Pons (tissue), 1 donor: ENCODE measurements around the gene YKT6.
"Not testable (repeated sequence)": the region's sequence is repeated elsewhere in the genome, so short reads cannot be mapped to it uniquely, and the experiment has no call there.

Source experiments
- DNase-seq: peaks from one replicate; pipeline ENCODE4 v3.0.0-alpha.2; 2016; ENCODE audit warnings: low spot score

YKT6 gene

DNA sequence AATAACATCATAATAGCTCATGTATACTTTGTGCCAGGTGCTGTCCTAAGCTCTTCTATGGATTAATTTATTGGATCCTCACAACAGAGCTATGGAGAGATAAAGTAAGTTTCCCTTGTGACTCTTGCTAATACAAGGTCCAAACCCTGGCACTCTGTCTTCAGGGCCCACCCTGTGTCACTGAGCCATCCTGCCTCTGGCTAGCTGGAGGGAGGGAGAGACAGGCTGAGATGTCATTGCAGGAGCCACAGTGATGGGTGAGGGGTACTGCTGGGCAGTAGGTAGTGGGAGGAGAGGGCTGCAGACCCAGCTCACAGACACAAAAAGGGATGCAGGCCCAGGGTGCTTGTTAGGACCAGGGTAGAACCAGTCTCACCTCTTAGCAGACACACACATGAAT lies 28.4 kb upstream of the YKT6 start:
- DNase-seq = no peak

DNA sequence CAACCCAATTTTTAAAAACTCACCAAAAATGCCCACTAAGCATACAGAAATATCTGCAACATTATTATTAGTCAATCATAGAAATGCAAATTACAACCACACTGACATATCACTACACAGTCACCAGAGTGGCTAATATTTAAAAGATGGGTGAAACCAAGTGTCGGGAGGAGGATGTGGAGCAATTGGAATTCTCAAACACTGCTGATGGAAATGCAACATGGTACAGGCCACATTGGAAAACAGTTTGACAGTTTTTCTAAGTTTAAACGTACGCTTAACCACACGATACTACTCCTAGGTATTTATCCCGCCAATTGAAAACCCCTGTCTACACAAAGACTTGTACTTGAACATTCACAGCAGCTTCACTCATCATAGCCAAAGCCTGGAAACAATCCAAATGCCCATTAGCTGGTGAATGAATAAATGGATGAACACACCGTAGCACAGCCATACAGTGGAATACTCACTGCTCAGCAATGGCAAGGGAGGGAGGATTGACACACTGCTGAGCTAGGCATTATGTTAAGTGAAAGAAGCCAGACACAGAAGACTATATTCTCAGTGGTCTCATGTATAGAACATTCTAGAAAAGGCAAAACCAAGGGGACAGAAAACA lies 27.9 kb upstream of the YKT6 start:
- DNase-seq = no peak

DNA sequence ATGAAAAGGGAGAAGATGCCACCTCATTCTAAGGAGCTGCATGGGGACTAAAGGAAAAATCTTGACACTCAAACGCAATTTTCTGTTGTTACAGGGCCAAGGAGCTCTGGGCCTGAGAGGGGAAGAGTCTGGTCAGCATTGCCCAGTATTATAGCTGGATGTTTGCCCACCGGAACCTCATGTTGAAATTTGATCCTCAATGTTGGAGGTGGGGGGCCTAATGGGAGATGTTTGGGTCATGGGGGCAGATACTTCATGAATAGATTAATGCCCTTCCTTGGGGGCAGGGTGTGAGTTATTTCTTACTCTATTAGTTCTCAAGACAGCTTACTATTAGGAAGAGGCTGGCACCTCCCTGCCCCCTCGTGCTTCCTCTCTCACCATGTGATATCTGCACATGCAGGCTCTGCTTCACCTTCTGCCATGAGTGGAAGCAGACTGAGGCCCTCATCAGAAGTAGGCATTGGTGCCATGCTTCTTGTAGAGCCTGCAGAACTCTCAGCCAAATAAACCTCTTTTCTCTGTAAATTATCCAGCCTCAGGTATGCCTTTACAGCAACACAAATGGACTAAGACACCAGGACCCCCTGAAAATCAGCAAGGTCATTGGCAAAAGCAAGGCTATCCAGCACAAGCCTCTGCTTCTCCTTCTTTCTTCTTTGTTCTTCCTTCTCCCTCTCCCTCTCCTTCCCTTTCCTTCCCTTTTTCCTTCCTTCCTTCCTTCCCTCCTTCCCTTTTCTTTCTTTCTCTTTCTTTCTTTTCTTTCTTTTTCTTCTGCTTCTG lies 26.7 kb upstream of the YKT6 start:
- DNase-seq = no peak

DNA sequence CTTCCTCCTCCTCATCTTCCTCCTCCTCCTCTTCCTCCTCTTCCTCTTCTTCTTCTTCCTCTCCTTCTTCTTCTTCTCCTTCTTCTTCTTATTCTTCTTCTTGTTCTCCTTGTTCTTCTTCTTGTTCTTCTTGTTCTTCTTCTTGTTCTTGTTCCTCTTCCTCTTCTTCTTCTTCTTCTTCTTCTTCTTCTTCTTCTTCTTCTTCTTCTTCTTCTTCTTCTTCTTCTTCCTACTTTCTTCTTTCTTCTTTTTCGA lies 26.2 kb upstream of the YKT6 start:
- not testable (repeated sequence) for DNase-seq

DNA sequence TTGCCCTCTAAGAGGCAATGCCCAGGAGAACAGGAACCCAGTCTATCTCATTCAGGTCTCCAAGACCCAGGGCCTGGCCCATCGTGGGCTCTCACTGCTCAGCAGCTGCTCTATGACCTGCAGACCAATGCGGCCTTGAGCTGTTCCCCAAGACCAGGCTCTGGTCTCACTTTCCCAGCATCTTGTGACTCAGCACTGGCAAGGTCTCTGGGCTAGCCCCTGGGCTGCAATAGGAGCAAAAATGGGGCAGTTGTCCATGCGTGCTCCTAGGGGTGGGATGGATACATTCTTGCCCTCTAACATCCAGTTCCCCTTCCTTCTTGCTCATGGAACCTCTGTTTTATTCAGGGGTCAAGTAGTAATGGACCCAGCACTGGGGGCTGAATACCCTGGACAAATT lies 25.0 kb upstream of the YKT6 start:
- no peak for DNase-seq

DNA sequence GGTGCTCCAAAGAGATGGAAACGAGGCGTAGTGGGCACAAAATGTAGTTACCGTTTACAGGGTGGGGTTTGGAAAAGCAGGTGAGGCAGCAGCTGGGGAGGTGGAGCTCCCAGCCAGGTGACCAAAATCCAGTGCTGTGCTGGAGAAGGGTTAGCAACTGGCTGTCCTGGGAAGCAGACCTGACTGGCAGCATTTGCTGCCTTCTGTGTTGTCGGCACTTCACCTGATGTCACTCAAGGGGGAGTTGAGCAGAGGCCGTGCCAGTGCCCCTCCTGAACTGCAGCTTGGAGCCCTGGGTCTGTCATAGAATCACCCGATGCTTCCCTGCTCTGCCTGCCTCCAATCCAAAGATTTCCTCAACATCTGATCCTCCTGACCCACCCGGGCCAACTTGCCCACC lies 24.3 kb upstream of the YKT6 start:
- no peak for DNase-seq

DNA sequence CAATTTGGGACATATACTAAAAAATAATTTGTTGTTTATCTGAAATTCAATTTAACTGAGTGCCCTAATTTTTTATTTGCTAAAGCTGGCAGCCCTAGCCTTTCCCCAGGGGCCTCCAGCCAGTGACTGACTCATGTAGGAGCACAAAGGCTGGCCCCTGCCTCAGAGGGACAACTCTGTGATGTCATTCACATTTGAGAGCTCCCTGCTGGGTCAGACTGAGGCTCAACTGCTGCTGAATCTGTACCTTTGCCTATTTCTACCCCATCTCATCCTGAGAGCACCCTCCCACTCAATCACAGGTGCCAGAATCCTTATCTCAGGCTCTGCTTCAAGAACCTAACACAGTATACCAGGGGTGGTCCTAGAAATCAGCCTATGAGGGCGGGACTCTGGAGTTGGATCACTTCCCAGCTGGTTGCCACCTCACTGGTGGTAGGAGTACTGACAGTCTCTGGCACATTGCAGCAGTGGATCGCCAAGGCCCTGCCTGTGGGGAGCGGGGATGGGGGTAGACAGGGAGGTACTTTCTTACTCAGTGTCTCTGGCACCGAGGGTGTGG lies 23.1 kb upstream of the YKT6 start:
- peak; percentile 16 for DNase-seq

DNA sequence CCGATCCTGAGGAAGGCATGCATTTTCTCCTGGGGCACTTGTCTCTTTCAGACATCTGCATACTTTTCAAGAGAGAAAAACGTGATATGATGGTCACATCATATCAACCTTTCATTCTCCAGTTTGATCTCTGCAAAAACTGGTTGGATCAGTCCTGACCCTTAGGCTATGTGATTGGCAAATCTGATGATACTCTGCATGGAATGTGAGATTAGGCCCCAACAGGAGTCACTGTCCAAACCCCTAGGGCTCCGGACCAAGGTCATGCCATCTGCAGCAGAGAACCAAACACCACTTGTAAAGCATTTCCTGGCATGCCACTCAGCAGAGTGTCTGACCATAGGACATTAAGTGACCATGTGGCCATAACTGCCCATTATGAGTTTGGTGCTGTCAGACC lies 20.1 kb upstream of the YKT6 start:
- no peak for DNase-seq

DNA sequence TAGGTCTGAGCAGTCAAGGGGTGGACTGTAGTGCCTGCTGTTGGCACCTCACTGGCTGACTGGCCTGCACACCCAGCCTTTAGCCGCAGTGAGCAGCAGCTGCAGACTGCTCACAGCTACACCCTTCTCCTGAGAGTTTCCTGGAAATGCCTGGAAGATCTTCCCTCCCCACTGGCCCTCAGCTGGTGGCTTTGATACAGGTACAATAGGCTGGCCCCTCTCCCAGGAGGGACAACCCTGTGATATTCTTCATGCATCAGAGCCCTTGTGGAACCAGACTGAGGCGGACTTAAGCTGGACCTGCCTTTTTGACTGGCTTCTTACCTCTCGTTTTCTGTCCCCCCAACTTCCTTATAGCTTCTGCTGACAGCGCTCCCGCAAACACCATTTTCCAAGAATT lies 18.0 kb upstream of the YKT6 start:
- no peak for DNase-seq

DNA sequence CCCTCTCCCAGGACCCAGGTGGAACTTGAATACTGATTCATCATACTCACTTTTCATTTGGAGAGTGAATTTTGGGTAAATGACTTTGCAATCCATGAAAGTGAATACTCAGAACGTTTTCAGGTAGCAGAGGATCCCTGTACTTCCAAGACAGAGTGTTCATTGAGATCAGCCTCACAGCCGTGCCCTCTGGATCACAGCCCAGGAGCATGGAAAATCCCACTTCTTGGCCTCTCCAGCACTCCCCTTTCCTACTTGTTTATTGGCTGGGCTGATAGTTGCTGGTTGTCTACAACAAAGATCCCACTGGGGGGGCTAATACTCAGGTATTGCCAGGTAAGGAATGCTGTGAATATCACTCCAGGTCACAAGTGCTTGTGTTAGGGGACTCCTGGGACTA lies 17.4 kb upstream of the YKT6 start:
- DNase-seq = peak; percentile 26

DNA sequence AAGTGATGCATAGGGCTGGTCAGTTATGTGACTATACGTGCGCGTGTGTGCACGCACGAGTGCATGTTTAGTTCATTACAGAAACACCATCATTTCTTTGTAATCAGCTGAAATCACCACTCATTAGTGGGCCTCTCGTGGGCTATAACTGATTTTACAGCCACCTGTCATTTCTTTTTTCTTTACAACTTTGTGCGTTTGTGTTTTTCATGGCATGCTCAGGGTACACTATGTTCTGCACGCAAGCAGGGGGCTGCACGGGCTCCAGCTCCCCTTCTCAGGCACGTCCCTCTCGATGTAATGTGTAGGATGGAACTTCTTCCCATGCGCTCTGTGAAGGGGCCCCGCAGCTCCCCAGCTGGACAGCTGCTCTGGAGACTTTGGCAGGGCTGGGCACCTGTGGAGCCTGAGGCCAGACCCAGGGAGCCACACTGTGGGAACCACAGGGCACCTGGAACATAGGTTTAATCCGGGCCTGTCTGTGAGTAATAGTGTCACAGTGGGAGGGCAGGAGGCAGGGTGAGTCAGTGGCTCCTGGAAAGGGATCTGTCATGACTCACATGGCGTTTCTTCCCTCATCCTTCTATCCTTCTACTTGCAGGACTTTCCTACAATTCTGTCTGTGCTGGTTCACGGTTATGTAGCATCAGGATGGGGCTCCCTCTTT lies 16.4 kb upstream of the YKT6 start:
- DNase-seq = no peak

DNA sequence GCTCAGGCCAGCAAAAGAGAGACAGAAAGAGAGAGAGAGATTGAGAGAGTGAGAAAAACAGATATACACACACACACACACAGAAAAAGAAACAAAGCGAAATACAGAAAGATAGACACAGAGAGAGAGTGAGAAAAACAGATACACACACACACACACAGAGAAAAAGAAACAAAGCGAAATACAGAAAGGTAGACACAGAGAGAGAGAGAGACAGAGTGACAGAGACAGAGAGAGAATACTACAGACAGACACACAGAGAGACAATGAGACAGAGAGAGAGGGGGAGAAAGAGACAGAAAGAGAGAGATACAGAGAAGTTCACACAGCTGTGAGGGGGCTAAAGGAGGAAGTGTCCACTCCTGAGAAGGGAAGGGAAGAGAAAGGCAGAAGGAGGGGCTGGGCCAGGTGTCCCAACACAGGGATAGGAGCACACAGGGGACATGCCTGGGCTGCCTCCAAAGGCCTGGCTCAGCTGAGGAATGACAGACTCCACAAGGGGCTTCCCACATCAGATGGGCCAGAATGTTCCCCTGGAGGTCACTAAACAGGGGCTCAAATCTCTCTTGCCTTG lies 15.8 kb upstream of the YKT6 start:
- DNase-seq = no peak

DNA sequence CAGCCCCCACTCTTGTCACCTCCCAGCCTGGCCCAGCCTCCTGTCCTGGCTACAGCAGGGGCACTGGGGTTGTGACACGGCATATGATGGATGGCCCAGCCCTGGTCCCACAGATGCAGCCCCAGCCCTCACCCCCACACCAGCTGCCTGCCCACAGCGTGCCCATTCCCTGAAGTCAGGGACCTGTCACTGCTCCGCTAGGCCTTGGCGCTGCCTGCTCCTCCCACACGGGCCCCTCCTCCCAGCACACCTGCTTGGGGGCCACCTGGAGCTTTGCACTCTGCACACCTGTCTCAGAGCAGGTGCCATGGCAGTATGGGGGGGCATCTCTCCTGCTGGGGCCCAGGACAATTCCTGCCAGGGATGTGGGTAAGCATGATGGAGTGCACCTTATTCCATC lies 15.0 kb upstream of the YKT6 start:
- DNase-seq = no peak

DNA sequence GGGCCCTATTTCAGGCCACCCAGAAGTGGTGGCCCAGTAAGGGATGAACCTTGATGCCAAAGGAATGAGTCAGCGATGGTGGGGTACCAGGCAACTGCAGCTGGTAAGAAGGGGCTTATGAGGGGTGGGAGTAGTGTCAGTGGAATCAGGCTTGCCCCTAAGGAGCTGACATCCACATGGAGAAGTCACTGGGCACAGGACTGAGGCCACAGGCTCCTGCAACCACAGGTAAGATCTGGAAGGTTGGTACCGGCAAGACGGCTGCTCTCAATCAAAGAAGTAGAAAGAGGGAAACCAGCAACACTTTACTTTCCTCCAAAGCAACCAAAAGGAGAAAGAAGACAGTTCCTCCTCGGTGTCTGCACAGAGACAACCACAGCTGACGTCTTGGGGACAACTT lies 14.0 kb upstream of the YKT6 start:
- DNase-seq = no peak

DNA sequence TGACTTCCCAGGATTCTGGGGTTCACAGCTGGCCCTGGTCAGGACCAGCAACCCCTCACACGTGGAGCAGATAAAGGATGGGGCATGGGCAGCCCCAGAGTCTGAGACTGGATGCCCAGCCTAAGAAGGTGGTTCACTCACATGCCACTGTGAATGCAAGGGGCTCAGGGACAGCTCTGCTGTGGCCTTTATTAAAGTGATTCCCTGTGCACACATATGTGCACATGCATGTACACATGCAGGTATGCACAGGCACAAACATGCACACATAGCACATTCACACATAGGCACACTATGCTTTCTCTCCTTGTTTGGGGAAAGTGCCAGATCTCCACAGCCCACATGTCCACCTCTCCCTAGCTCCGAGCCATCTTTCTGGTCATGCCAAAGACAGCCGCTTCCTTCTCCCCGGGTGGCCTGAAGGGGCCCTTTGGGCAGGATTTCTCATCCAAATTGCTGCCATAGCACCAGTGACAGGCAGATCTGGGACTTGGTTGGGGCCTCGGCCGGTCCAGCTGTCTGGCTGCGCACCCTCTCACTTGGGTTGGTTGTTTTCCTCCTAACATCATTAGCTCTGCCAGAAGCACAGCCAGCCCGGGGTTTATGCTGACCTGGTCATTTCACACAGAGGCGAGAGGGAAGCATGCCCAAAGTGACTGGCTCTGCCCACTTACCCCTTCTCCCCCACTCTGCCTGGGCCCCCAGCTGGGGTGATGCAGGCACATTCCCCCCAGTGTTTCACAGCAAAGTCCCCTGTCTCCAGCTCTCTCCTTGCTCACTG lies 13.0 kb upstream of the YKT6 start:
- DNase-seq = no peak

DNA sequence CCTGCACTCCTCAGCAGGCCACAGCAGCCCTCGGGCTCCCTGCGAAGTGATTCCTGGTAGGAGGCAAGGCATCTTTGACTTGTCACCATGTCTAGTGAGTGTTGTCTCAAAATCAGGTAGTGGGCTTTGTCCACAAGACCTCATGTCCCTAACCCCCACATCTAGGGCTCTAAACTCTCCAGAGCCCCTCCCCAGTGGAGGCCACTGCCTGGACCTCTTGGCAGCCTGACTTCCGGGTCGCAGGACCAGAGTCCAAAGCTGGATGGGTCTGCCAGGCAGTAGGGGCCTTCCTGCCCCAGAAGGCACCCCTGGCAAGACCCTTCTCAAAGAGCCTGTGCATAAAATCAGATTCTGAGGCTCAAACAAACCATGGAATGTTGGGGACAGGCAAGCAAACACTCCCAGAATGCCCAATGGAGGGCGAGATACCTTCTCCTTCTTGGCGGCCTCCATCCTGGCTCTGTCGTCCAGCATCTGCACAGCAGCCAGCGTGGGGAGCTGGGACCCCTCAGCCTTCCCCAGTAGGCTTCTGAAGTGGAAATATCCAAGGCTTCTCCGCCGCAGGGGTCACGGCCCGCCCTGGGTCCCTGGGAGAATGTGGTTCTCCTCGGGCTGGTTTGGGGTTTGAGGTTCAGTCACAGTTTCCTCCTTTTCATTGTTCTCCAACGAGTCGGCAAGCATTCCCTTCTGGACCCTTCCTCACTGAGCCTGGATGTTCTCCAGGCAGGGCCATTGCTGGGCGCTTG lies 12.1 kb upstream of the YKT6 start:
- DNase-seq = no peak

DNA sequence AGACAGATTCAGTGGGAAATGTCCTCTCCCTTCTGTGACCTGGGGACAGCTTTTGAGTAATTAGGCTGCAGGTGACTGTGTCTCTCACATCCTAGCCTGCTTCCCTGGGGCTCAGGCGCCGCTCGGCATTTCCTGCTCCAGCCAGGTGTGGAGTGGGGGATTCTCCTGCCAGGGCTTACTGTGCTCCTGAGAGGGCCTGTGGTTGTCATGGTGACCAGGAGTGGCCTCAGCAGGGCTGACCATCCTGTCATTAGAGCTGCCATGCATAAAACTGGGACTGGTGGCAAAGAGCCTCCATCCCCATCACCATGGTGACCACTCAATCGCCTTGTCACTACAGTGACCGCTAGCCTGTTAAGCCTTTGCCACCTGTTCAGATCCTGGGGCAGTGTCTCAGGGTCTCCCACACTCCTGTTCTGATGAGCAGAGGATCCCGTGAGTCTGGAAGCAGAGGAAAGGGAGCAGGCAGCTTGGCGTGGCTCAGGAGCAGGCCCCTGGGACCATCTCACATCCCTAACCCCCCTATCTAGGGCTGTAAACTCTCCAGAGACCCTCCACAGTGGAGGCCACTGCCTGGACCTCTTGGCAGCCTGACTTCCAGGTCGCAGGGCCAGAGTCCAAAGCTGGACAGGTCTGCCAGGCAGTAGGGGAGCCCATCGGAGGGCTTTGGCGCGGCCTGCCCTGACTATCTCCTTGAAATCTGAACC lies 11.3 kb upstream of the YKT6 start, which contains the start of gene GCK:
TSS of gene GCK (minus strand) at position 154 of the 707 bp plus-strand sequence. CDS start 486 bp downstream, outside the sequence.
- DNase-seq = no peak

DNA sequence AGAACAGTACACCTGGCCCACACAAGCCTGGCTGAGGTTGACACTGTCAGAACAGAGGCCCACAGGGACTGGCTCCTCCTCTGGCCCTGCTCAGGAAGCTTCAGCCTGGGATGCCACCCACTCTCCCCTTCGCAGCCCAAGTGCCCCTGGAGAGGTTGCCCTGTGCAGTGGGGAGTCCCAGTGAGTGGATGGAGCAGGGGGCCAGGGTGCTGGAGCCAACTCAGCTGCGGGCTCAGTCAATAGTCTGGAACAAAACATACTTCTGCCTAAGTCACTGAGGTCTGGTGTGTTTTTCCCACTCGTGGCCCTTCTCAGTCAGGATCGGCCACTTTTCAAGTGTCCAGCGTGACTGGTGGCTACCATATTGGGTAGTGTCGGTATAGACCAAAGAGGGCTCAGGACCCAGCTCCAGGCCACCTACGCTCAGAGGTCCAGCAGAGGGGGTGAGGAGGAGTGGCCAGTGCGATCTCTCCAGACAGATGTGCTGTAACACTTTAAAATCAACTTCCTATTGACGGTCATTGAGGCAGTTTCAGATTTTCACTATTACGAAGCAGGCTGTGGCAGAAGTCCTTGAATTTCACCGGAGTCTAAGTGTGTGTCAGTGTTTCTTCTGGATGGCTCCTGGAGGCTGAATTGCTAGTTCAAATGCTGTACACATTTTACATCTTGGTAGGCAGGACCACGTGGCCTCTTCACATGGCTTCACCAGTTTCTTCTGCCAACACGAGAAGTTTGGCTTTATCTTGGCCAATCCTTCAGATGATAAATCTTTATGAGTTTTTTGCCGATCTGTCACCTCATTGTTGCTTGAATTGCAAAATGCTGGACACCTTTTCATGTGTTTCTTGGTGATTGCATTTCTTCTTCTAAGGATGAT lies 10.5 kb upstream of the YKT6 start:
- DNase-seq = no peak

DNA sequence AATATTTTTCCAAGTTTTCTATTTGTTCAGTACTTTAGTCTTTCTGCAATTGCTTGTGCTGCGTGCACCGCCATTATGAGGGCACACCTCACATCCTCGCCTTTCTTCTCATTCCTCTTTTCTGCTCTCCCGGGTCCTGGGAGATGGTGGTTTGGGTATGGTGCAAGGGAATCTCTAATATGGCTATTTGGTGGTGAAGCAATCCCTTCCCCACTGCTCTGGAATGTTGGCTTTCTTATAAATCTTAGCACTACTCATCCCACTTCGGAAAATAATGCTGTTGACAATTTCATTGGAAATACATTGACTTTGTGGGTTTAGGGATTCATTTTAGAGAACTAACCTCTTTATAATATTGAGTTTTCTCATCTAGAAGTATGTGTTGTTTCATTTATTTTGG lies 9.6 kb upstream of the YKT6 start:
- DNase-seq = no peak
